ENCODE measurements around the gene CUBN. TPM values are rescaled to one million over a fixed set of nuclear protein-coding genes. Genes with fewer than 3 reads are reported as not detected.

The CUBN gene
- polyA plus RNA-seq, 2 of the 4 experiments (the other 2 are of a cell fraction): 0.08 to 0.28 TPM

DNA sequence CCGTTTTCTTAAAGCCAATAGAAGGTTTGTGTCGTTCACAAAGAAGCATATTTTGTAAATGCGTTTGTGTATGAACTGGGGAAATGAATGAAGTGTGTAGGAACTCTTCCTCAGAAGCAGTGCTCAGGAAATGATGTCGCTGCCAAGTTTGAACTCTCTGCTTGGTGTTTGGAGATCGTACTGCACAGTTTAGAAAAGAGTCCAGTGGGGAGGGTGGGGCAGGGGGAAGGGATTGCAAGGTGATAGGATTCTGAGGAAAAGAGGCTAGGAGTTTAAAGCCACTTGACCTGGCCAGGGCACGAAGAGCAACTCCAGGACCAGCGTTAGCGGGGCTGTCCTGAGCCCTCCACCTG is 122.2 kb downstream of the CUBN start:
- H3K4me1 ChIP-seq: no peaks in the 10 kb centered on the region
- no peak overlapping the region for H3K4me3 ChIP-seq
- H3K27ac ChIP-seq: no peak overlapping the region
- WGBS (ENCODE audit: missing lambda C conversion rate): 67% methylated on average over 8 of the region's 8 CpGs
- DNase-seq (ENCODE audit: low read depth in 1 of 2, low spot score in 1 of 2) (no peak), ATAC-seq (no peak), FAIRE-seq (no peak)
- POLR2A ChIA-PET: no interaction called here
- no peaks in the 10 kb centered on the region for H3K9me3 ChIP-seq
- TF ChIP-seq, protein P1, sequence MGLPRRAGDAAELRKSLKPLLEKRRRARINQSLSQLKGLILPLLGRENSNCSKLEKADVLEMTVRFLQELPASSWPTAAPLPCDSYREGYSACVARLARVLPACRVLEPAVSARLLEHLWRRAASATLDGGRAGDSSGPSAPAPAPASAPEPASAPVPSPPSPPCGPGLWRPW (IDR thresholded peaks at IDR 0.05): no peak
- TF ChIP-seq CBX8 (IDR thresholded peaks at IDR 0.05) (no peak), JUNB (IDR thresholded peaks at IDR 0.05) (no peak), POLR2A (IDR thresholded peaks at IDR 0.05; ENCODE audit: low read length) (no peak), HOXA7 (CRISPR knock-in tag; IDR thresholded peaks at IDR 0.05) (no peak), RCOR1 (IDR thresholded peaks at IDR 0.05; ENCODE audit: low read depth, low read length) (no peak)
- TF ChIP-seq, protein P2, sequence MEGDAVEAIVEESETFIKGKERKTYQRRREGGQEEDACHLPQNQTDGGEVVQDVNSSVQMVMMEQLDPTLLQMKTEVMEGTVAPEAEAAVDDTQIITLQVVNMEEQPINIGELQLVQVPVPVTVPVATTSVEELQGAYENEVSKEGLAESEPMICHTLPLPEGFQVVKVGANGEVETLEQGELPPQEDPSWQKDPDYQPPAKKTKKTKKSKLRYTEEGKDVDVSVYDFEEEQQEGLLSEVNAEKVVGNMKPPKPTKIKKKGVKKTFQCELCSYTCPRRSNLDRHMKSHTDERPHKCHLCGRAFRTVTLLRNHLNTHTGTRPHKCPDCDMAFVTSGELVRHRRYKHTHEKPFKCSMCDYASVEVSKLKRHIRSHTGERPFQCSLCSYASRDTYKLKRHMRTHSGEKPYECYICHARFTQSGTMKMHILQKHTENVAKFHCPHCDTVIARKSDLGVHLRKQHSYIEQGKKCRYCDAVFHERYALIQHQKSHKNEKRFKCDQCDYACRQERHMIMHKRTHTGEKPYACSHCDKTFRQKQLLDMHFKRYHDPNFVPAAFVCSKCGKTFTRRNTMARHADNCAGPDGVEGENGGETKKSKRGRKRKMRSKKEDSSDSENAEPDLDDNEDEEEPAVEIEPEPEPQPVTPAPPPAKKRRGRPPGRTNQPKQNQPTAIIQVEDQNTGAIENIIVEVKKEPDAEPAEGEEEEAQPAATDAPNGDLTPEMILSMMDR (IDR thresholded peaks at IDR 0.05): no peak
- TF ChIP-seq, protein P3, sequence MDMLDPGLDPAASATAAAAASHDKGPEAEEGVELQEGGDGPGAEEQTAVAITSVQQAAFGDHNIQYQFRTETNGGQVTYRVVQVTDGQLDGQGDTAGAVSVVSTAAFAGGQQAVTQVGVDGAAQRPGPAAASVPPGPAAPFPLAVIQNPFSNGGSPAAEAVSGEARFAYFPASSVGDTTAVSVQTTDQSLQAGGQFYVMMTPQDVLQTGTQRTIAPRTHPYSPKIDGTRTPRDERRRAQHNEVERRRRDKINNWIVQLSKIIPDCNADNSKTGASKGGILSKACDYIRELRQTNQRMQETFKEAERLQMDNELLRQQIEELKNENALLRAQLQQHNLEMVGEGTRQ (IDR thresholded peaks at IDR 0.05): no peak
- TF ChIP-seq, protein P4, sequence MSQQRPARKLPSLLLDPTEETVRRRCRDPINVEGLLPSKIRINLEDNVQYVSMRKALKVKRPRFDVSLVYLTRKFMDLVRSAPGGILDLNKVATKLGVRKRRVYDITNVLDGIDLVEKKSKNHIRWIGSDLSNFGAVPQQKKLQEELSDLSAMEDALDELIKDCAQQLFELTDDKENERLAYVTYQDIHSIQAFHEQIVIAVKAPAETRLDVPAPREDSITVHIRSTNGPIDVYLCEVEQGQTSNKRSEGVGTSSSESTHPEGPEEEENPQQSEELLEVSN (IDR thresholded peaks at IDR 0.05; ENCODE audit: borderline replicate concordance, low read depth): no peak
- H3K4me2 ChIP-seq: no peak overlapping the region
- CTCF ChIA-PET: interaction anchor here (1.7 kb wide), 1 partner anchor 10 kb away, joined by 4 read pairs; no protein-coding TSS in a partner anchor

DNA sequence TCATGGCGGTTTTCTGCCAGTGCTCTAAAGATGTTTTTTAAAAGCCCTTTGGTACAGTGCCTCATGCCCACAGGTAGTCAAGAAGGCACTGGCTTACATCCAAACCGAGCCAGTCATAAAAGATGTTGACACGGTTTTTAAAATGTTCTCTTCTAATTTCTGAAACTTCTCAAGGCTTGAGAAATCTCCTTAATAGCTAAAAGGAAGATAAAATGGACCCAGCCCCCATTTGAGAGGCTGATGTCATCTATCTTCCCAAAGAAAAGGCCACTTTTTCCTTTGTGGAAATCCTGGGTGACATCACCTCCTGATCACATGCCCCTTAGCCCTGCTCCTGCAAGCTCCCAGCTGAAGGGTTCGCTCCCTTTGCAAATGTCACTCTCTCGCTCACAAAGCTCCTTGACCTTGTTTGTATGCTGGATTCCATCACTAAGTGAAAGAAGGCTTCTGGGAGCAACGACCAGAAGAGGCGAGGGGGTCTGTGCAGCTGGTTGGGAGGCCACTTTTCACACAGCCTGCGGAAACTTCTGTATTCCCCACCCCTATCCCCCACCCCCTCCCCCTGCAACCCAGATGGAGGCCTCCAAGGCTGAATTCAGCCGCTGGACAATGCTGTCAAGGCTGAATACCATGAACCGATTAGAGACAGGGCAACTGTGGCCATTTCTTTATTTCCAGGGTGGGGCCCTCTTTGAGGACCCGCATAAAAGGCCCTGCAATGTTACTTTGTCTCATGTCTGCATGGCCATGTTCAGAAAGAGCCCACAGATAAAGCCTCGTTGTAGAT is 122.8 kb downstream of the CUBN start:
- Histone ChIP-seq H3K4me3 (no peak overlapping the region), H3K27ac (no peak overlapping the region), H3K9me3 (no peaks in the 10 kb centered on the region), H3K4me2 (no peak overlapping the region), H3K4me1 (no peaks in the 10 kb centered on the region)
- FAIRE-seq (no peak), ATAC-seq (no peak), DNase-seq (ENCODE audit: low read depth in 1 of 2, low spot score in 1 of 2) (no peak)
- WGBS (ENCODE audit: missing lambda C conversion rate): 56% methylated on average over 12 of the region's 12 CpGs
- ChIA-PET POLR2A (no interaction called here), CTCF (interaction anchor here (1.7 kb wide), 1 partner anchor 10 kb away, joined by 4 read pairs; no protein-coding TSS in a partner anchor)
- TF ChIP-seq MAFK (IDR thresholded peaks at IDR 0.05; ENCODE audit: partially characterized antibody): no peak
- no peak for TF ChIP-seq NFE2L2 (conservative IDR thresholded peaks at IDR 0.05; ENCODE audit: low read length)
- no peak for TF ChIP-seq RFX5 (IDR thresholded peaks at IDR 0.05)
- TF ChIP-seq ZC3H11A (IDR thresholded peaks at IDR 0.05): no peak
- TF ChIP-seq ZNF302 (CRISPR knock-in tag; IDR thresholded peaks at IDR 0.05): no peak
- no peak for TF ChIP-seq KDM5A (IDR thresholded peaks at IDR 0.05)
- no peak for TF ChIP-seq NPAS2 (CRISPR knock-in tag; IDR thresholded peaks at IDR 0.05; ENCODE audit: borderline replicate concordance)
- TF ChIP-seq, protein P3 (IDR thresholded peaks at IDR 0.05): no peak
- TF ChIP-seq RNF2 (IDR thresholded peaks at IDR 0.05; ENCODE audit: borderline replicate concordance, low read depth): no peak
- TF ChIP-seq, protein P5, sequence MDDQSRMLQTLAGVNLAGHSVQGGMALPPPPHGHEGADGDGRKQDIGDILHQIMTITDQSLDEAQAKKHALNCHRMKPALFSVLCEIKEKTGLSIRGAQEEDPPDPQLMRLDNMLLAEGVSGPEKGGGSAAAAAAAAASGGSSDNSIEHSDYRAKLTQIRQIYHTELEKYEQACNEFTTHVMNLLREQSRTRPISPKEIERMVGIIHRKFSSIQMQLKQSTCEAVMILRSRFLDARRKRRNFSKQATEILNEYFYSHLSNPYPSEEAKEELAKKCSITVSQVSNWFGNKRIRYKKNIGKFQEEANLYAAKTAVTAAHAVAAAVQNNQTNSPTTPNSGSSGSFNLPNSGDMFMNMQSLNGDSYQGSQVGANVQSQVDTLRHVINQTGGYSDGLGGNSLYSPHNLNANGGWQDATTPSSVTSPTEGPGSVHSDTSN (IDR thresholded peaks at IDR 0.05): no peak
- TF ChIP-seq, protein P6, sequence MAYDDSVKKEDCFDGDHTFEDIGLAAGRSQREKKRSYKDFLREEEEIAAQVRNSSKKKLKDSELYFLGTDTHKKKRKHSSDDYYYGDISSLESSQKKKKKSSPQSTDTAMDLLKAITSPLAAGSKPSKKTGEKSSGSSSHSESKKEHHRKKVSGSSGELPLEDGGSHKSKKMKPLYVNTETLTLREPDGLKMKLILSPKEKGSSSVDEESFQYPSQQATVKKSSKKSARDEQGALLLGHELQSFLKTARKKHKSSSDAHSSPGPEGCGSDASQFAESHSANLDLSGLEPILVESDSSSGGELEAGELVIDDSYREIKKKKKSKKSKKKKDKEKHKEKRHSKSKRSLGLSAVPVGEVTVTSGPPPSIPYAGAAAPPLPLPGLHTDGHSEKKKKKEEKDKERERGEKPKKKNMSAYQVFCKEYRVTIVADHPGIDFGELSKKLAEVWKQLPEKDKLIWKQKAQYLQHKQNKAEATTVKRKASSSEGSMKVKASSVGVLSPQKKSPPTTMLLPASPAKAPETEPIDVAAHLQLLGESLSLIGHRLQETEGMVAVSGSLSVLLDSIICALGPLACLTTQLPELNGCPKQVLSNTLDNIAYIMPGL (CRISPR knock-in tag; IDR thresholded peaks at IDR 0.05; ENCODE audit: borderline replicate concordance): no peak
- TF ChIP-seq PHF8 (IDR thresholded peaks at IDR 0.05; ENCODE audit: borderline replicate concordance, low read depth): no peak
- TF ChIP-seq, protein P7, sequence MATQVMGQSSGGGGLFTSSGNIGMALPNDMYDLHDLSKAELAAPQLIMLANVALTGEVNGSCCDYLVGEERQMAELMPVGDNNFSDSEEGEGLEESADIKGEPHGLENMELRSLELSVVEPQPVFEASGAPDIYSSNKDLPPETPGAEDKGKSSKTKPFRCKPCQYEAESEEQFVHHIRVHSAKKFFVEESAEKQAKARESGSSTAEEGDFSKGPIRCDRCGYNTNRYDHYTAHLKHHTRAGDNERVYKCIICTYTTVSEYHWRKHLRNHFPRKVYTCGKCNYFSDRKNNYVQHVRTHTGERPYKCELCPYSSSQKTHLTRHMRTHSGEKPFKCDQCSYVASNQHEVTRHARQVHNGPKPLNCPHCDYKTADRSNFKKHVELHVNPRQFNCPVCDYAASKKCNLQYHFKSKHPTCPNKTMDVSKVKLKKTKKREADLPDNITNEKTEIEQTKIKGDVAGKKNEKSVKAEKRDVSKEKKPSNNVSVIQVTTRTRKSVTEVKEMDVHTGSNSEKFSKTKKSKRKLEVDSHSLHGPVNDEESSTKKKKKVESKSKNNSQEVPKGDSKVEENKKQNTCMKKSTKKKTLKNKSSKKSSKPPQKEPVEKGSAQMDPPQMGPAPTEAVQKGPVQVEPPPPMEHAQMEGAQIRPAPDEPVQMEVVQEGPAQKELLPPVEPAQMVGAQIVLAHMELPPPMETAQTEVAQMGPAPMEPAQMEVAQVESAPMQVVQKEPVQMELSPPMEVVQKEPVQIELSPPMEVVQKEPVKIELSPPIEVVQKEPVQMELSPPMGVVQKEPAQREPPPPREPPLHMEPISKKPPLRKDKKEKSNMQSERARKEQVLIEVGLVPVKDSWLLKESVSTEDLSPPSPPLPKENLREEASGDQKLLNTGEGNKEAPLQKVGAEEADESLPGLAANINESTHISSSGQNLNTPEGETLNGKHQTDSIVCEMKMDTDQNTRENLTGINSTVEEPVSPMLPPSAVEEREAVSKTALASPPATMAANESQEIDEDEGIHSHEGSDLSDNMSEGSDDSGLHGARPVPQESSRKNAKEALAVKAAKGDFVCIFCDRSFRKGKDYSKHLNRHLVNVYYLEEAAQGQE (IDR thresholded peaks at IDR 0.05): no peak
